ENCODE results near the gene GPRC5C.

GPRC5C gene

DNA sequence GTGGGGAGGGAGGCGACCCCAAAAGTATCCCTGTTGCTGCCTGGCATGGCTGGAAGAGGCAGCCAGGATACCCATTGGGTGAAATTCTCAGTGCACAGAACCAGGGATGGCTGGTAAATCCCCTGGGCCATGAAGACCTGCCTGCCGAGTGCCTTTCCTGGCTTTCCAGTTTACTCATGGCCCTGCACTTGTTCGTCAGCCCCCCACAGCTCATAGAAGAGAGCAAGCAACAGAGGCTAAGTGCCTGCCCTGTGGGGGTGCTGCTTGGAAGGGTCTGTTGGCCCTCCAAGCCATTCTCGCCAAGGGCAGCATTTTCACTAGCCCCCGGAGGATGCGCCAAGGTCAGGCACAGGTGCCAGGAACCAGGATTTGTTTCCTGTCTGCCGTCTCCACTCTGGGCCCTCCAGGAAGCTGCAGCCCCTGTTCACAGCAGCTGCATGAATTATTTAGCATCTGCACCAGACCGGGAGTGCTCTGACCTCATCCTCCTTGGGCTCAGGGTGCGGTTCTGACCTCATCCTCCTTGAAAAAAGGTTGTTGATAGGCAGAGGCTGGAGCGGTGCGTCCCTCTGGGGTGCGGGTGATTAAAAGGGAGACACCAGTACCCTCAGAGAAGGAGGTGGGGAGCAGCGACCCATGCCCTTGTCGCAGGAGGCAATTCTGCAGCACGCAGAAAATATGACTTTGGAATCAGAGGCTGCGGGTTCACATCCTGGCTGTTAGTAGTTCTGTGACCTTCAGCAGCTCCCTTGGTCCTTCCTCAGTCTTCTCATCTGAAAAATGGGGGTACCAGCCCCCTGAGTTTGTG is 20.3 kb downstream of the GPRC5C start:
- no peak for DNase-seq (ENCODE audit: low read depth)
- no peak for TF ChIP-seq CTCF (conservative IDR thresholded peaks at IDR 0.05; ENCODE audit: low read depth, low read length)
- no peak overlapping the region for H3K4me3 ChIP-seq (ENCODE audit: low read length)

DNA sequence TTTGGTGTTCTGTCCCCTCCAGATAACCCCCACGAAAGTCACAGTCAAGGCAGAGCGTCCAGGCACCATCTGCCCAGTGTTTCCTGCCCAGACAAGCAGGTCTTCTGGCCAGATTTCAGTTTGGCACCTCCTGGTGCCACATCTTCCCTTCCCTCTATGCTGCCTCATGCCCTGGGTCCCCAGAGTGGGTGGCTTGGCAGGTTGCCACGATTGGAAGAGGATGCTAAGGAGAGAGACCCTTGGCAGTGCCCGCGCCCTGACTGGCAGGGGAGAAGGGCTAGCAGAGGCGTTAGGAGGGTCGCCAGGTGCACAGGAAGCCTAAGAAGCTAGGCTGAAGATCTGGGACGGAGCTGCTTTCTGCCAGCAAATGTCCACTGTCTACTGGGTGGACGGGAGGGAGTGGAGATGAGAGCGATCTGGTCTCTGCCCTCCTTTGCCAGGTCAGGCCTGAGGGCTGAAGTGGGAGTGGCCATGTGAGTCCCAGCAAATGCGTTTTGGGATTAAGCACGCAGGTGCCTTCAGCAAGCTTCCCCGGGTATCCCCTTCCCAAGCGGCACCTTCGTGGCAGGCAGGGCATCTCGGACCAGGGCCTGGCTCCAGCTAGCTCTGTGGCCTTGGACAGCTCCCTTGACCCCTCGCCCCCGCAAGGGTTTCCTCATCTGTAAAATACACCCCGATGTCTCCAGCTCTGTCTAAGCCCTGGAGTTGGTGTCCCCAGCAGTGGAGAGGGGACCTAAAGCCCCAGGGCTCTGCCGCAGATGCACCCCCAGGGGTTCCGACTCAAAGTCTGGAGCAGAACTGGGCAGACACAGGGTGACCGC is 21.2 kb downstream of the GPRC5C start:
- TF ChIP-seq CTCF (conservative IDR thresholded peaks at IDR 0.05; ENCODE audit: low read depth, low read length) = no peak
- no peak for DNase-seq (ENCODE audit: low read depth)
- peak overlapping the region; percentile 43 for H3K4me3 ChIP-seq (ENCODE audit: low read length)

DNA sequence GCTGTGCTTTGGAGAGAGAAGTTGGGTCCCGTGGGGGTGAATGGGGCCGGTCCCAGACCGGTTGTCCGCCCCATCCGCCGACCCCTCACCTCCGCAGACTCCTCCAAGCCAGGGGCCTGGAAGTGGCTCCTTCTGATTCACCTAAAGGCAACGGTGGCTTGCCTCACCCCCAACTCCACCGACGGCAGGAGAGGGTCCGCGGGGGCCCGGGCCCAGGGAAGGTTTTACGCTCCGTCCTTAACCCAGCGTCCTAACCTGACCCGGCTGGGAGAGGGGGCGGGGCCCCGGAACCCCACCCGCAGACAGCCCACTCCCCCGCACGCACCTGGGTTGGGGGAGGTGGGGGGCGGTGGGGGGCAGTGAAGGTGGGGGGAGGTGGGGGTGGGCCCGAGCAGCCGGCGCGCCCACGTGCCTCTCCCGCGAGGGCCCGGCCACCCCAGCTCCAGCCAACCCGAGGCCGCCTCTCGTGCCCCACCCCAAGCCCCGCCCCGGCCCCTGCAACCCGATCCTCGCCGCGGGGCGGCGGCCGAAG is 21.8 kb downstream of the GPRC5C start:
- no peak for TF ChIP-seq CTCF (conservative IDR thresholded peaks at IDR 0.05; ENCODE audit: low read depth, low read length)
- no peak for DNase-seq (ENCODE audit: low read depth)
- peak overlapping the region; percentile 43 for H3K4me3 ChIP-seq (ENCODE audit: low read length)

- no peak for TF ChIP-seq CTCF (conservative IDR thresholded peaks at IDR 0.05; ENCODE audit: low read depth, low read length)
- peak; percentile 51 for DNase-seq (ENCODE audit: low read depth)
- peak overlapping the region; percentile 42 for H3K4me3 ChIP-seq (ENCODE audit: low read length)
Measured at GRCh38 chr17:74454197-74455024, 22.5 kb downstream of the GPRC5C start.

- no peak for DNase-seq (ENCODE audit: low read depth)
- no peak for TF ChIP-seq CTCF (conservative IDR thresholded peaks at IDR 0.05; ENCODE audit: low read depth, low read length)
- H3K4me3 ChIP-seq (ENCODE audit: low read length) = no peak overlapping the region
Measured at GRCh38 chr17:74455025-74455545, 23.2 kb downstream of the GPRC5C start.

- H3K4me3 ChIP-seq (ENCODE audit: low read length) = no peak overlapping the region
- no peak for TF ChIP-seq CTCF (conservative IDR thresholded peaks at IDR 0.05; ENCODE audit: low read depth, low read length)
- no peak for DNase-seq (ENCODE audit: low read depth)
Measured at GRCh38 chr17:74455821-74456220, 23.9 kb downstream of the GPRC5C start.
